ENCODE data around the gene C7orf57.

DNA sequence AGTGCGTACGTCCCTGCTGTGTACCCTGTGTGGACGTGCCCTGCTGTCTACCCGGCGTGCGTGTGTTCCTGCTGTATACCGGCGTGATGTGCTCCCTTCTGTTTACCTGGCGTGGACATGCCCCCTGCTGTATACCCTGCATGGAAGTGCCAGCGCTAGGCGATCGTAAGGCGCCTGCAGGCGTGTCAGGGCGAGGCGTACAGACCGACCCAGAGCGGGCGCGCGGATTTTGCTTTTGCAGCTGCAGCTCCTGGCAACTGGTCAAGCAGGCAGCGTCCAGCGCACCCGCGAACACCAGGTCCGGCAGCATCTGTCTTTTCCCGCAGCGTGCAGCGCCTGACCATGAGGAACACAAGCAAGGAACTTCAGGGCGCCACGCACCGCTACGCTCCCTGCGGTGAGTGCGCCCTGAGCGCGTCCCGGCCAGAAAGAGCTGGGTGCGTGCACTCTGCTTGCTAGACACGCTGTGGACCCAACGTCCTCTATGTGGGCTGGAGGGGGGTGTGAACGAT, 680 bp downstream of the C7orf57 start:
- TF ChIP-seq, protein P1, sequence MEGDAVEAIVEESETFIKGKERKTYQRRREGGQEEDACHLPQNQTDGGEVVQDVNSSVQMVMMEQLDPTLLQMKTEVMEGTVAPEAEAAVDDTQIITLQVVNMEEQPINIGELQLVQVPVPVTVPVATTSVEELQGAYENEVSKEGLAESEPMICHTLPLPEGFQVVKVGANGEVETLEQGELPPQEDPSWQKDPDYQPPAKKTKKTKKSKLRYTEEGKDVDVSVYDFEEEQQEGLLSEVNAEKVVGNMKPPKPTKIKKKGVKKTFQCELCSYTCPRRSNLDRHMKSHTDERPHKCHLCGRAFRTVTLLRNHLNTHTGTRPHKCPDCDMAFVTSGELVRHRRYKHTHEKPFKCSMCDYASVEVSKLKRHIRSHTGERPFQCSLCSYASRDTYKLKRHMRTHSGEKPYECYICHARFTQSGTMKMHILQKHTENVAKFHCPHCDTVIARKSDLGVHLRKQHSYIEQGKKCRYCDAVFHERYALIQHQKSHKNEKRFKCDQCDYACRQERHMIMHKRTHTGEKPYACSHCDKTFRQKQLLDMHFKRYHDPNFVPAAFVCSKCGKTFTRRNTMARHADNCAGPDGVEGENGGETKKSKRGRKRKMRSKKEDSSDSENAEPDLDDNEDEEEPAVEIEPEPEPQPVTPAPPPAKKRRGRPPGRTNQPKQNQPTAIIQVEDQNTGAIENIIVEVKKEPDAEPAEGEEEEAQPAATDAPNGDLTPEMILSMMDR (IDR thresholded peaks at IDR 0.05): no peak
- peak; percentile 62 for TF ChIP-seq EZH2phosphoT487 (IDR thresholded peaks at IDR 0.05)
